Smooth muscle cell (in vitro differentiated cells): Measurements from ENCODE around the gene WDR45B. TPM values are rescaled to one million over a fixed set of nuclear protein-coding genes. Genes with fewer than 3 reads are reported as not detected.

Source experiments
- microRNA-seq: library from miRNA; unstranded; fragments of <30 nt; microRNA quantifications from one replicate; pipeline ENCODE4, GENCODE V29; 2016; ENCODE audit warnings: borderline number of aligned reads
- polyA plus RNA-seq: library from polyadenylated mRNA; unstranded; fragments of >200 nt; fragmentation: Nextera tagmentation; extraction: Ambion mirVana; gene quantifications from 2 replicates; pipeline ENCODE4 v1.2.1, GENCODE V29; 2016
- small RNA-seq: library from RNA; depleted of rRNA; stranded (forward); fragments of <200 nt; gene quantifications from one replicate; pipeline ENCODE3, GENCODE V24; 2014
- total RNA-seq: library from RNA; depleted of rRNA; stranded (reverse); fragments of >200 nt; gene quantifications from 2 replicates; pipeline ENCODE4 v1.2.3, GENCODE V29; 2014

Gene WDR45B
- total and polyA plus RNA-seq, 2 experiments from 2014 or later, result 73.0 to 94.6 TPM

Small RNA genes lying within 50 kb of the gene (microRNA-seq; reads per million reads assigned to microRNA genes)
- not detected for gene MIR4525

Small RNA genes lying within 50 kb of the gene (small RNA-seq; reads per million reads assigned to genes)
- gene MIR4525, result not detected

Other genes with a start within 250 kb of the WDR45B start
- gene HEXD, start 230.1 kb downstream of the WDR45B start, total RNA-seq, result 1.5 and 9.2 TPM in 2 replicates
- gene HEXD, start 230.1 kb downstream of the WDR45B start, polyA plus RNA-seq, result 9.2 and 13.8 TPM in 2 replicates
- 10.5 and 18.4 TPM in 2 replicates for gene OGFOD3, start 229.9 kb downstream of the WDR45B start, total RNA-seq
- gene OGFOD3, start 229.9 kb downstream of the WDR45B start, polyA plus RNA-seq, result 21.0 and 30.4 TPM in 2 replicates
- 23.3 and 26.1 TPM in 2 replicates for gene CYBC1, start 197.7 kb downstream of the WDR45B start, total RNA-seq
- gene CYBC1, start 197.7 kb downstream of the WDR45B start, polyA plus RNA-seq, result 65.8 and 66.0 TPM in 2 replicates
- gene NARF, start 189.7 kb downstream of the WDR45B start, total RNA-seq, result 52.0 and 121 TPM in 2 replicates
- gene NARF, start 189.7 kb downstream of the WDR45B start, polyA plus RNA-seq, result 163 and 178 TPM in 2 replicates
- gene FOXK2, start 128.7 kb downstream of the WDR45B start, total RNA-seq, result 27.1 and 27.3 TPM in 2 replicates
- gene FOXK2, start 128.7 kb downstream of the WDR45B start, polyA plus RNA-seq, result 25.9 and 39.3 TPM in 2 replicates
- 5.6 and 12.0 TPM in 2 replicates for gene RAB40B, start 50.3 kb upstream of the WDR45B start, total RNA-seq
- gene RAB40B, start 50.3 kb upstream of the WDR45B start, polyA plus RNA-seq, result 16.0 and 20.5 TPM in 2 replicates
- 12.8 and 16.8 TPM in 2 replicates for gene FN3KRP, start 68.3 kb upstream of the WDR45B start, total RNA-seq
- 26.9 and 34.8 TPM in 2 replicates for gene FN3KRP, start 68.3 kb upstream of the WDR45B start, polyA plus RNA-seq
- 0.94 and 1.3 TPM in 2 replicates for gene FN3K, start 87.2 kb upstream of the WDR45B start, total RNA-seq
- 1.2 and 2.5 TPM in 2 replicates for gene FN3K, start 87.2 kb upstream of the WDR45B start, polyA plus RNA-seq
- 29.1 and 31.5 TPM in 2 replicates for gene TBCD, start 103.6 kb upstream of the WDR45B start, total RNA-seq
- 38.8 and 45.3 TPM in 2 replicates for gene TBCD, start 103.6 kb upstream of the WDR45B start, polyA plus RNA-seq
- 4.5 and 7.1 TPM in 2 replicates for gene ZNF750, start 191.6 kb upstream of the WDR45B start, total RNA-seq
- 0.93 and 3.2 TPM in 2 replicates for gene ZNF750, start 191.6 kb upstream of the WDR45B start, polyA plus RNA-seq